Caco-2 (cell line): ENCODE measurements around the gene CNKSR2. TPM values are rescaled to one million over a fixed set of nuclear protein-coding genes. Genes with fewer than 3 reads are reported as not detected.

Experiments used
- BruUV-seq: library from RNA; stranded (reverse); fragments of 400-500 nt; replicated peaks from 2 replicates; lab custom pipeline; 2021; lab: Mats Ljungman, UMichigan
- CTCF ChIA-PET: fragments of 300-600 bp; sonication (Branson Sonifier 250); formaldehyde crosslinking; loops from one replicate; lab custom pipeline; 2022; ENCODE audit warnings: antibody characterized with exemption; lab: Charles Lee
- POLR2A ChIA-PET: fragments of 300-600 bp; sonication (Branson Sonifier 250); formaldehyde crosslinking; loops from one replicate; lab custom pipeline; 2022; ENCODE audit warnings: antibody characterized with exemption; lab: Charles Lee
- DNase-seq, 2 experiments: peaks; one replicate each; pipeline versions ENCODE4 v3.0.0 to v3.0.0-alpha.2; 2020 to 2022
- H3K27me3 ChIP-seq: replicated peaks from 2 replicates; pipeline ENCODE4 v1.6.0; 2011; ENCODE audit warnings: low read length; ENCODE audit not compliant: control insufficient read depth, insufficient read depth
- H3K36me3 ChIP-seq: 2 replicates; pipeline ENCODE4 v1.5.1; 2011; ENCODE audit warnings: low read length; ENCODE audit not compliant: control insufficient read depth, insufficient read depth
- H3K4me1 ChIP-seq: fragments of 250-450 bp; sonication (Bioruptor Pico); 2 replicates; pipeline ENCODE4 v1.5.1; 2020; ENCODE audit warnings: mild to moderate bottlenecking
- H3K4me3 ChIP-seq: 2 replicates; pipeline ENCODE4 v1.5.1; 2011; ENCODE audit warnings: low read depth, mild to moderate bottlenecking, control low read depth, low read length
- H3K9me3 ChIP-seq: fragments of 250-450 bp; sonication (Bioruptor Pico); 2 replicates; pipeline ENCODE4 v1.5.1; 2020; ENCODE audit warnings: mild to moderate bottlenecking, moderate library complexity
- H3K27ac Mint-ChIP-seq: one replicate; pipeline ENCODE4 v1.8.0; 2022; ENCODE audit warnings: mixed read lengths; ENCODE audit not compliant: unreplicated experiment
- H3K27me3 Mint-ChIP-seq: one replicate; pipeline ENCODE4 v1.8.0; 2022; ENCODE audit warnings: mixed read lengths; ENCODE audit not compliant: insufficient read depth, unreplicated experiment
- H3K36me3 Mint-ChIP-seq: one replicate; pipeline ENCODE4 v1.8.0; 2022; ENCODE audit warnings: mild to moderate bottlenecking, mixed read lengths; ENCODE audit not compliant: insufficient read depth, unreplicated experiment
- H3K4me1 Mint-ChIP-seq: one replicate; pipeline ENCODE4 v1.8.0; 2022; ENCODE audit warnings: low read depth, mixed read lengths; ENCODE audit not compliant: unreplicated experiment
- H3K4me3 Mint-ChIP-seq: one replicate; pipeline ENCODE4 v1.8.0; 2022; ENCODE audit warnings: mild to moderate bottlenecking, moderate library complexity, mixed read lengths; ENCODE audit not compliant: unreplicated experiment
- H3K9me3 Mint-ChIP-seq: one replicate; pipeline ENCODE4 v1.8.0; 2022; ENCODE audit warnings: mixed read lengths; ENCODE audit not compliant: unreplicated experiment
- CTCF ChIP-seq, 2 experiments: fragments of 200-600 bp in 1 of 2; IDR thresholded peaks; 1 replicate in 1 of 2; 2 replicates in 1 of 2; pipeline versions ENCODE4 v1.5.1 to v1.8.0; 2011 to 2022; ENCODE audit warnings: antibody characterized with exemption in 1 of 2, control low read depth in 1 of 2, inconsistent platforms in 1 of 2, low read depth in 1 of 2, low read length in 1 of 2, mild to moderate bottlenecking in 1 of 2, moderate library complexity in 1 of 2; ENCODE audit not compliant: insufficient read depth in 1 of 2, severe bottlenecking in 1 of 2, unreplicated experiment in 1 of 2
- intact Hi-C: fragments of 100-400 bp; cut with micrococcal nuclease; formaldehyde crosslinking; loops from one replicate; pipeline ENCODE4 v1.10.0; 2022; ENCODE audit not compliant: unreplicated experiment
- total RNA-seq: library from RNA; stranded (reverse); gene quantifications from 2 replicates; pipeline ENCODE4 v1.2.3, GENCODE V29; 2022

CNKSR2 gene
- total RNA-seq, 1 experiment from 2014 or later = not detected

- H3K4me3 ChIP-seq = no peak overlapping the region
- no peaks in the 10 kb centered on the region for H3K9me3 Mint-ChIP-seq
- no peak for TF ChIP-seq CTCF (IDR thresholded peaks at IDR 0.05; ENCODE audit: insufficient read depth in 1 of 2, low read depth in 1 of 2, low read length in 1 of 2, severe bottlenecking in 1 of 2, unreplicated experiment in 1 of 2)
- intact Hi-C loops = no loop called here
- no peaks in the 10 kb centered on the region for H3K27me3 Mint-ChIP-seq
- CTCF ChIA-PET = no interaction called here
- H3K4me1 Mint-ChIP-seq = no peaks in the 10 kb centered on the region
- POLR2A ChIA-PET = no interaction called here
- H3K4me3 Mint-ChIP-seq = no peak overlapping the region
- H3K27ac Mint-ChIP-seq = no peak overlapping the region
- DNase-seq = no peak
- no peaks in the 10 kb centered on the region for H3K36me3 ChIP-seq
- no peaks in the 10 kb centered on the region for H3K36me3 Mint-ChIP-seq
- no peaks in the 10 kb centered on the region for H3K27me3 ChIP-seq
- H3K9me3 ChIP-seq = no peaks in the 10 kb centered on the region
- H3K4me1 ChIP-seq = no peaks in the 10 kb centered on the region
- BruUV-seq = no TSS peak
Measured at GRCh38 chrX:21412029-21412428, 37.8 kb downstream of the CNKSR2 start.

- H3K9me3 Mint-ChIP-seq = peaks cover 1% of the 10 kb centered on the region
Measured at GRCh38 chrX:21412883-21413282, 38.7 kb downstream of the CNKSR2 start.

GRCh38 chrX:21427086-21427485, 52.9 kb downstream of the CNKSR2 start:
- ChIA-PET CTCF (no interaction called here), POLR2A (no interaction called here)
- Histone ChIP-seq H3K4me3 (no peak overlapping the region), H3K36me3 (no peaks in the 10 kb centered on the region), H3K27me3 (no peaks in the 10 kb centered on the region), H3K9me3 (no peaks in the 10 kb centered on the region), H3K4me1 (no peaks in the 10 kb centered on the region)
- Mint-ChIP-seq H3K4me1 (peaks cover 7% of the 10 kb centered on the region), H3K4me3 (no peak overlapping the region), H3K27me3 (no peaks in the 10 kb centered on the region), H3K27ac (no peak overlapping the region), H3K36me3 (no peaks in the 10 kb centered on the region), H3K9me3 (no peaks in the 10 kb centered on the region)
- intact Hi-C loops = no loop called here
- no TSS peak for BruUV-seq
- no peak for DNase-seq
- TF ChIP-seq CTCF (IDR thresholded peaks at IDR 0.05; ENCODE audit: insufficient read depth in 1 of 2, low read depth in 1 of 2, low read length in 1 of 2, severe bottlenecking in 1 of 2, unreplicated experiment in 1 of 2) = no peak

More at GRCh38 chrX:21412883-21413282, 38.7 kb downstream of the CNKSR2 start:
- intact Hi-C loops = no loop called here
- Histone ChIP-seq H3K27me3 (no peaks in the 10 kb centered on the region), H3K36me3 (no peaks in the 10 kb centered on the region), H3K4me1 (no peaks in the 10 kb centered on the region), H3K9me3 (no peaks in the 10 kb centered on the region), H3K4me3 (no peak overlapping the region)
- Mint-ChIP-seq H3K4me1 (no peaks in the 10 kb centered on the region), H3K36me3 (no peaks in the 10 kb centered on the region), H3K27me3 (no peaks in the 10 kb centered on the region), H3K4me3 (no peak overlapping the region), H3K27ac (no peak overlapping the region)
- no TSS peak for BruUV-seq
- ChIA-PET CTCF (no interaction called here), POLR2A (no interaction called here)
- no peak for DNase-seq
- no peak for TF ChIP-seq CTCF (IDR thresholded peaks at IDR 0.05; ENCODE audit: insufficient read depth in 1 of 2, low read depth in 1 of 2, low read length in 1 of 2, severe bottlenecking in 1 of 2, unreplicated experiment in 1 of 2)
